OCI-LY1 (cell line): ENCODE results near the gene PICK1.

ENCODE experiments used
- H2AFZ ChIP-seq: fragments of 200-600 bp; sonication (generic), shearing (Covaris generic); 2 replicates; pipeline ENCODE4 v1.6.0; 2014; ENCODE audit warnings: antibody characterized with exemption, mild to moderate bottlenecking, low read length
- H3F3A ChIP-seq: fragments of 200-600 bp; sonication (generic), shearing (Covaris generic); 2 replicates; pipeline ENCODE4 v1.6.0; 2014; ENCODE audit warnings: mild to moderate bottlenecking, antibody characterized with exemption, low read length, moderate library complexity; ENCODE audit not compliant: insufficient read depth
- H3K27ac ChIP-seq: fragments of 200-600 bp; sonication (generic); 2 replicates; pipeline ENCODE4 v1.5.1; 2014; ENCODE audit warnings: low read length, mixed run types, mild to moderate bottlenecking, low read depth; ENCODE audit not compliant: poor library complexity, severe bottlenecking
- H3K27me3 ChIP-seq: fragments of 200-600 bp; sonication (generic); 2 replicates; pipeline ENCODE4 v1.6.0; 2014; ENCODE audit warnings: antibody characterized with exemption, mild to moderate bottlenecking, low read length, moderate library complexity; ENCODE audit not compliant: insufficient read depth
- H3K36me3 ChIP-seq: fragments of 200-600 bp; sonication (generic); 2 replicates; pipeline ENCODE4 v1.6.1; 2014; ENCODE audit warnings: mild to moderate bottlenecking, antibody characterized with exemption, low read length, moderate library complexity, mixed read lengths; ENCODE audit not compliant: insufficient read depth
- H3K4me1 ChIP-seq: fragments of 200-600 bp; sonication (generic); 2 replicates; pipeline ENCODE4 v1.5.1; 2014; ENCODE audit warnings: mild to moderate bottlenecking, low read length, moderate library complexity; ENCODE audit not compliant: insufficient read depth, severe bottlenecking
- H3K4me2 ChIP-seq: fragments of 200-600 bp; sonication (generic), shearing (Covaris generic); 2 replicates; pipeline ENCODE4 v1.6.1; 2014; ENCODE audit warnings: low read length
- H3K4me3 ChIP-seq: fragments of 200-600 bp; sonication (generic); 2 replicates; pipeline ENCODE4 v1.5.1; 2014; ENCODE audit warnings: low read length, low read depth, mild to moderate bottlenecking, mixed read lengths; ENCODE audit not compliant: poor library complexity, severe bottlenecking
- H3K79me2 ChIP-seq: fragments of 200-600 bp; shearing (Covaris generic); 2 replicates; pipeline ENCODE4 v1.6.1; 2016; ENCODE audit warnings: mixed run types, low read length, mixed read lengths; ENCODE audit not compliant: insufficient read depth
- H3K9ac ChIP-seq: fragments of 200-600 bp; sonication (generic), shearing (Covaris generic); 2 replicates; pipeline ENCODE4 v1.6.1; 2014; ENCODE audit warnings: mild to moderate bottlenecking, low read length, mixed read lengths
- H3K9me2 ChIP-seq: fragments of 200-600 bp; sonication (generic), shearing (Covaris generic); 2 replicates; pipeline ENCODE4 v1.6.1; 2014; ENCODE audit warnings: low read depth, mild to moderate bottlenecking, low read length, mixed read lengths
- H3K9me3 ChIP-seq: fragments of 200-600 bp; shearing (Covaris generic); 2 replicates; pipeline ENCODE4 v1.6.1; 2014; ENCODE audit warnings: low read length, mixed read lengths
- H4K20me1 ChIP-seq: fragments of 200-600 bp; sonication (generic), shearing (Covaris generic); 2 replicates; pipeline ENCODE4 v1.6.0; 2016; ENCODE audit warnings: mild to moderate bottlenecking, low read length; ENCODE audit not compliant: insufficient read depth
- CTCF ChIP-seq: fragments of 200-600 bp; sonication (generic), shearing (Covaris generic); IDR thresholded peaks from 2 replicates; pipeline ENCODE4 v1.5.1; 2017; ENCODE audit warnings: mild to moderate bottlenecking, antibody characterized with exemption, low read length, moderate library complexity, mixed read lengths
- EZH2 ChIP-seq: fragments of 200-600 bp; sonication (generic), shearing (Covaris generic); IDR thresholded peaks from 2 replicates; pipeline ENCODE4 v1.8.0; 2017; ENCODE audit warnings: borderline replicate concordance, mixed run types, mild to moderate bottlenecking, antibody characterized with exemption, low read length, moderate library complexity, mixed read lengths

PICK1 gene

GRCh38 chr22:38075961-38076360 is 18.8 kb downstream of the PICK1 start:
- H3K9me2 ChIP-seq: no peaks in the 10 kb centered on the region
- H3K36me3 ChIP-seq: peaks cover 15% of the 10 kb centered on the region; the same call in 1 of the 2 replicates
- no peaks in the 10 kb centered on the region for H3K9me3 ChIP-seq
- no peak overlapping the region for H3K4me2 ChIP-seq
- H3K27ac ChIP-seq: no peak overlapping the region
- 0 out of 2 replicates have a peak, but pooled peaks cover 3% of the 10 kb centered on the region for H3K27me3 ChIP-seq
- no peaks in the 10 kb centered on the region for H3K4me1 ChIP-seq
- TF ChIP-seq EZH2: no peak
- no peak for TF ChIP-seq CTCF
- no peaks in the 10 kb centered on the region for H3K79me2 ChIP-seq
- H2AFZ ChIP-seq: no peak overlapping the region
- no peaks in the 10 kb centered on the region for H4K20me1 ChIP-seq
- no peak overlapping the region for H3K9ac ChIP-seq
- no peak overlapping the region for H3K4me3 ChIP-seq
- no peaks in the 10 kb centered on the region for H3F3A ChIP-seq

- H3K9ac ChIP-seq: no peak overlapping the region
- no peaks in the 10 kb centered on the region for H3F3A ChIP-seq
- no peaks in the 10 kb centered on the region for H3K9me3 ChIP-seq
- H3K4me1 ChIP-seq: no peaks in the 10 kb centered on the region
- no peak for TF ChIP-seq EZH2
- no peak for TF ChIP-seq CTCF
- no peak overlapping the region for H3K4me2 ChIP-seq
- H4K20me1 ChIP-seq: no peaks in the 10 kb centered on the region
- no peak overlapping the region for H2AFZ ChIP-seq
- H3K79me2 ChIP-seq: no peaks in the 10 kb centered on the region
- no peaks in the 10 kb centered on the region for H3K9me2 ChIP-seq
- no peak overlapping the region for H3K27ac ChIP-seq
- peaks cover 12% of the 10 kb centered on the region; the same call in 1 of the 2 replicates for H3K36me3 ChIP-seq
- 0 out of 2 replicates have a peak, but pooled peaks cover 3% of the 10 kb centered on the region for H3K27me3 ChIP-seq
- no peak overlapping the region for H3K4me3 ChIP-seq
Measured at GRCh38 chr22:38077096-38077495, 19.9 kb downstream of the PICK1 start.

GRCh38 chr22:38077595-38077994 is 20.4 kb downstream of the PICK1 start:
- Histone ChIP-seq H3K27ac (no peak overlapping the region), H3K4me1 (no peaks in the 10 kb centered on the region), H4K20me1 (no peaks in the 10 kb centered on the region), H3K9me3 (no peaks in the 10 kb centered on the region), H2AFZ (no peak overlapping the region), H3K27me3 (0 out of 2 replicates have a peak, but pooled peaks cover 3% of the 10 kb centered on the region), H3K79me2 (no peaks in the 10 kb centered on the region), H3F3A (no peaks in the 10 kb centered on the region), H3K4me3 (no peak overlapping the region), H3K36me3 (peaks cover 11% of the 10 kb centered on the region; the same call in 1 of the 2 replicates), H3K4me2 (no peak overlapping the region), H3K9ac (no peak overlapping the region), H3K9me2 (no peaks in the 10 kb centered on the region)
- TF ChIP-seq CTCF (no peak), EZH2 (no peak)
